ENCODE measurements around the gene TNPO3. TPM values are rescaled to one million over a fixed set of nuclear protein-coding genes. Genes with fewer than 3 reads are reported as not detected.
A peak's percentile ranks its signal among the peaks of the same experiment; 100 is the strongest.

Gene TNPO3
- polyA plus RNA-seq, 1 of the 3 experiments (the other 2 are of a cell fraction): 27.8 TPM

GRCh38 chr7:128908750-128909624 lies 145.9 kb downstream of the TNPO3 start:
- no peak overlapping the region for H3K4me2 ChIP-seq
- TF ChIP-seq NRF1 (IDR thresholded peaks at IDR 0.05; ENCODE audit: low read depth, low read length) (no peak), MEF2A (IDR thresholded peaks at IDR 0.05; ENCODE audit: borderline replicate concordance, low read depth) (no peak), YY1 (IDR thresholded peaks at IDR 0.05; ENCODE audit: low read depth) (no peak), RXRA (IDR thresholded peaks at IDR 0.05; ENCODE audit: borderline replicate concordance, low read depth) (no peak), IRF3 (IDR thresholded peaks at IDR 0.05; ENCODE audit: low read depth, low read length) (no peak), EP300 (IDR thresholded peaks at IDR 0.05; ENCODE audit: borderline replicate concordance in 1 of 2, low read depth in 1 of 2, low read length in 1 of 2) (no peak), FOXM1 (IDR thresholded peaks at IDR 0.05; ENCODE audit: low read depth) (no peak), ELF1 (IDR thresholded peaks at IDR 0.05) (no peak), TAF1 (IDR thresholded peaks at IDR 0.05; ENCODE audit: borderline replicate concordance, low read depth, low read length) (no peak), REST (IDR thresholded peaks at IDR 0.05; ENCODE audit: low read depth, low read length) (no peak), FOXJ3 (CRISPR knock-in tag; IDR thresholded peaks at IDR 0.05) (no peak), CTCF (IDR thresholded peaks at IDR 0.05) (no peak), RCOR1 (IDR thresholded peaks at IDR 0.05; ENCODE audit: low read length) (no peak), RFX5 (IDR thresholded peaks at IDR 0.05; ENCODE audit: low read length) (no peak), GATA2 (CRISPR knock-in tag; IDR thresholded peaks at IDR 0.05) (no peak), TEAD4 (IDR thresholded peaks at IDR 0.05; ENCODE audit: borderline replicate concordance, insufficient read depth) (no peak), JUND (IDR thresholded peaks at IDR 0.05) (no peak), PBX3 (IDR thresholded peaks at IDR 0.05) (no peak), POLR2AphosphoS5 (IDR thresholded peaks at IDR 0.05; ENCODE audit: low read depth, low read length) (no peak), NFIC (IDR thresholded peaks at IDR 0.05; ENCODE audit: borderline replicate concordance) (no peak)
- H3K36me3 ChIP-seq (replicated peaks in 1 of 2; ENCODE audit: control insufficient read depth in 1 of 2, insufficient read depth in 2 of 2, low read length in 1 of 2): no peaks in the 10 kb centered on the region
- ChIA-PET POLR2A (no interaction called here), CTCF (interaction anchor here (0.8 to 6.2 kb wide), 6 partner anchors 9 to 190 kb away, joined by 3 to 69 read pairs (median 3); no protein-coding TSS in a partner anchor)
- H3F3A ChIP-seq (replicated peaks; ENCODE audit: insufficient read depth): no peaks in the 10 kb centered on the region
- H3K9me2 ChIP-seq: no peaks in the 10 kb centered on the region
- H3K4me3 ChIP-seq (ENCODE audit: low read depth in 2 of 2, low read length in 1 of 2): no peak overlapping the region
- no peaks in the 10 kb centered on the region for H3K79me2 ChIP-seq (ENCODE audit: insufficient read depth)
- no peak overlapping the region for H3K27ac ChIP-seq (ENCODE audit: low read depth in 2 of 2, low read length in 1 of 2)
- H2AFZ ChIP-seq (ENCODE audit: low read depth): no peak overlapping the region
- 65% methylated on average over 6 of the region's 6 CpGs for WGBS (ENCODE audit: low lambda C conversion rate)
- H3K27me3 ChIP-seq (ENCODE audit: insufficient read depth): peaks cover 4% of the 10 kb centered on the region; the same call in 1 of the 2 replicates
- H3K4me1 ChIP-seq (ENCODE audit: control insufficient read depth in 1 of 2, insufficient read depth in 2 of 2, low read depth in 1 of 2, low read length in 1 of 2): peaks cover 0 to 9% of the 10 kb centered on the region in 2 experiments; a peak in 1 of 4 replicates
- DNase-seq: peak; percentile 48
- no peaks in the 10 kb centered on the region for H3K9me3 ChIP-seq
- H3K9ac ChIP-seq: no peak overlapping the region
- H4K20me1 ChIP-seq (ENCODE audit: insufficient read depth): no peaks in the 10 kb centered on the region

Measured in SK-N-SH (cell line).